Skin of body (tissue), 2 donors: ENCODE data around the gene PAXX. TPM values are rescaled to one million over a fixed set of nuclear protein-coding genes. Genes with fewer than 3 reads are reported as not detected.

Source experiments
- DNase-seq: peaks from one replicate; lab custom pipeline; 2025; lab: John Stamatoyannopoulos, UW
- total RNA-seq: library from RNA; depleted of rRNA; stranded (reverse); fragments of >200 nt; gene quantifications from one replicate; pipeline ENCODE4 v1.2.3, GENCODE V29; 2014

PAXX gene
- total RNA-seq, 1 donor from 2014 or later: 13.0 TPM

DNA sequence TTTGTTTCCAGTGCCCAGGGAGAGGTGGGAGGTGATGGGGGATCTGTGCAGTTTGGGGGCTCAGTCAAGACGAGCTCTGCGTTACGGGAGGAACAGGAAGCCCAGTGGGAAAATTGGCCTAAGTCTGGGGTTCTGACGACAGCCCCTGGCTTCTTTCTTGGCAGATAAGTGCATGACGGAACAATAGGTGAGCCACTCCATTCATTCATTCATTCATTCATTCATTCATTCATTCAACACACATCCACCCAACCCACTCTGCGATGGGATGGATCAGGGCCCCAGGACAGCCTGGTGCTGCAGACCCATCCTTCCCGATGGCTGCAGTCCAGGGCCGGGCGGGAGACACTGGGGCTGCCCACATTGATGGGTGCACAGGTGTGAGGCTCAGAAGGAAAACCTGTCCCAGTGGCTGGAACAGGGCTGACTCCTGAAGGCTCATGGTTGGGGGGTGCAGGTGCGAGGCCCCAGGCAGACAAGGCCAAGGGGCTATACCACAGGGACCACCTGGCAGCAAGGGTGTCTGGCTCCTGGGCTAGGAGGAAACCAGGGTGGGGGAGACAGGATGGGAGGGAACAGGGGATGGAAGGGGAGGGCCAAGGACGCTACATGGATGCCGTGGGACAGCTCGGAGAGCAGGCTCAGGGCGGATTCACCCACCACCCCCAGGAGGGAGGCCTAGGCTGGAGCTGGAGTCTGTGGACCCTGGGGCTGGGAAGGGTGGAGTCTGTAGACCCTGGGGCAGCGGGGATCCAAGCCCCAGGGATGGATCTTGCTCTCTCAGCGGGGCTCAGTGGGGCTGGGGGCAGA lies 11.3 kb upstream of the PAXX start:
- DNase-seq: no peak

DNA sequence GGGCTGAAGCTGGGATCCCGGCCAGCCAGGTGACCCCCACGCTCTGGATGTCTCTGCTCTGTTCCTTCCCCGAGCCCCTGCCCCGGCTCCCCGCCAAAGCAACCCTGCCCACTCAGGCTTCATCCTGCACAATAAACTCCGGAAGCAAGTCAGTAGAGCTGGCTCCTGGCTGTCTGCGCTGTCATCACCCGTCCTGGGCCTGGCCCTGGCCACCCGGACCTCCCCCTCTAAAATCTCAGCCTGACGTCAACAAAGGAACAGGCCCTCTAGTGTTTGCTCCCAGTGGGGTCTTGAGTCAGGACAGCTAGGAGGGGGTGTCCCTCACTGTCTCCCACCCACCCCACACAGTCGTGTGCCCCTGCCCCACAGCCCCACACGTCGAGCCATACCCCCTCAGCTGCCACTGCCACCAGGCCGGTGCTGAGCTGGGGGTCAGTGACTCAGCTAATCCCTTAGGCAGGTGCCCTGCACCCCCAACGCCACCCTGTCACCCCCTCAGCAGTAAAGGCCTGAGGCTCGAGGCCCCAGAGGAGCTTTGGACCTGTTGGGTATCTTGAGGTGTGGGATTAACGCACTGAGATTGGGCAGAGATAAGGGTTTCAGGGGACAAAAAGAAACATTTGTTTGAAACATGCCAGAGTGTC lies 10.5 kb upstream of the PAXX start:
- DNase-seq: no peak

DNA sequence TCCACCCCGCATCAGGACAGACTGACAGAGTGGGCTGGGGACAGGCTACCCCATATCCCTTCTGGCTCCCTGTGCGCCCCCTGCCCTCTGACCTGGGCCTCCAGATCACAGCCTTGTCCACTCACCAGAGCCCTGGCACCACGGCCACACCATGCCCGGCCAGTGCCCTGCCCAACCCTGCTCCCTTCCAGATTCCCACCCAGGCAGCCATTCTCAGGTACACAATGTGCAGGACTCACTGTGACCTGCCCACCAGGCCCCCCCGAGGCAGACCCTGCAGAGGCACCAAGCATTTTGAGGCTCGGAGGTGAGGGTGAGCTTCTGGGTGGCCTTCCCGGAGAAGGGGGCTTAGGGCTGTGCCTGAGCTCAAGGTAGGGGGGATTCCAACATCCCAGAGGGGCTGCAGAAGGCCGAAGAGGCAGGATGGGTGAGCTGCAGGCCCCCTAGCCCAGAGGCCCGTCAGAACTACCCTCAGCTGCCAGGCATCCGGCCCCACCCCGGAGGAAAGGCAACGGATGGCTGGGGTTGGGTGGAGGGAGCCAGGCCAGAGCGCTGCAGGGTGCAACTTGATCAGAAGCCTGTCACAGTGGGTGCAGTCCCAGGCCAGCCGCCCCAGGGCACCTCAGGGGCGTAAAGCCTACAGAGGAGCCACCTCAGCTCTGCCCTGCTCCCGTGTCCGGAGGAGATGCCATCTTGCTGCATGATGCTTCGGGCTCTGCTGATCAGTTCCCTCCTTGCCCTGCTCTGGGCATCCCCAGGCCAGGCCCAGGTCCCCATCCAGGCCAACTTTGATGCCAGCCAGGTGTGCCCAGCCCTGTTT lies 9.8 kb upstream of the PAXX start, which contains the start of gene LCNL1:
Gene LCNL1 (plus strand): TSS at position 762 of the 820 bp plus-strand sequence. CDS start 594 bp downstream, outside the sequence.
- no peak for DNase-seq

DNA sequence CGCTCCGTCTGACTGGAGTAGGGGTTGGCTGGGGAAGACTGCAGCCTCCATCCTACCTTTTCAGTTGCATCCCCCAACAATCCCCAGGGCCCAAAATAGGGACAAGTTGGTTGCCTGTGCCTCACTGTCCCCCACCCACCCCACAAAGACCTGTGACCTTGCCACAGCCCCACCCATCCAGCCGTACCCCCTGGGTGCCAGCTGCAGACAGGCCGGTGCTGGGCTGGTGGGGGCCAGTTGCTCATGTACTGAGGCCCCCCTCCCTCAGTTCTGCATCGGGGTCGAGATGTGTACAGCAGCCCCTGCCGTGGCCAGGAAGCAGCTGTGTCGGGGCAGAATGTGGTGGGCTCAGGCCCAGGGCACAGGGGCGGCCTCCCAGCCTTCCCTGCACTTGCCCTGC lies 9.1 kb upstream of the PAXX start:
- DNase-seq: no peak

DNA sequence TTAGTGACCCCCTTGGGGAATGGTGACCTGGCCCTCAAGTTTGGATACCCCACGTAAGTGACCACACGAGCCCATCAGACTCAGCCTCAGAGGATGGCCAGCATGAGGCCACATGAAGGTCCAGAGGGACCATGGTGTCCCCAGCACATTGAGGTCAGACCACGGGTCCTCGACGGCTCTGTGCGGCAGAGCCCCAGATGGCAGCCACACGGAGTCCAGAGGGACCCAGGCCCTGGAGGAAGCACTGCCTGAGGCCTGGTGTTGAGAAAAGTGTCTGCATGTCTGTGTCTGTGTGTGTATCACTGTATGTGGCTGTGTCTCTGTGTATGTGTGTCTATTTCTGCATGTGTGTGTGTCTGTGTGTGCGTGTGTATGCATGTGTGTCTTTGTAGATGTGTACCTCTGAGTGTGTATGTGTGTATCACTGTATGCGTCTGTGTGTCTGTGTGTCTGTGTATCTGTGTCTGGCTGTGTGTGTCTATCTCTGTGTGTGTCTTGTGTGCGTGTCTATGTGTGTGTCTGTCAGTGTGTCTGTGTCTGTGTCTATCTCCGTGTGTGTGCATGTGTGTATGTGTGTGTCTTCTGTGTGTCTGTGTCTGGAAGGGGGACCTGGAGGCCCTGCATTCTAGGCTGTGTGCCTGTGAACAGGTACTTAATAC lies 8.4 kb upstream of the PAXX start:
- no peak for DNase-seq

DNA sequence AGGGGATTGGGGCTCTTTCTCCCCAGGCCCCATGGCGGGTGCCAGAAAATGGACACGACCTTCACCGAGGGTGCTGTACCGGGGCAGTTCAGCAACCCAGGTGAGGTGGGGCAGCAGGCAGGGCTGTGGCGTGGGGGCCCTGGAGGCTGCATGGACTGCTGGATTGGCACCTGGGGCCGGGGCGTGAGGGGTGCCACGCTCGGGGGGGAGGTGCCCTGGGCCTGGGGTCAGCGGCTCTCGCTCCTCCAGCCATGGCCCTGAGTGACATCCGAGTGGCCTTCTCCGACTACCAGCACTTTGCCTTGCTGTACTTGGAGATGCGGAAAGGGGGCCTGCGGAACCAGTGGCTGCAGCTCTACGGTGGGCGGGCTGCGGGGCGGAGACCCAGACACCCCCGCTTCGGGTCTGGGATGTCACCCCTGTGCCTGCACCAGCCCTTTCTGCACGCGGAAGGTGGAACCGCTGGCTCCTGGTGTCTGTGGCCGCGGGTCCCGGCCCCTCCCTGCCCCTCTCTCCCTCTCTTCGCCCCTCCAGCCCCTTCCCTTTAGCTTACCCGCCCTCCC lies 7.7 kb upstream of the PAXX start:
- DNase-seq: no peak

DNA sequence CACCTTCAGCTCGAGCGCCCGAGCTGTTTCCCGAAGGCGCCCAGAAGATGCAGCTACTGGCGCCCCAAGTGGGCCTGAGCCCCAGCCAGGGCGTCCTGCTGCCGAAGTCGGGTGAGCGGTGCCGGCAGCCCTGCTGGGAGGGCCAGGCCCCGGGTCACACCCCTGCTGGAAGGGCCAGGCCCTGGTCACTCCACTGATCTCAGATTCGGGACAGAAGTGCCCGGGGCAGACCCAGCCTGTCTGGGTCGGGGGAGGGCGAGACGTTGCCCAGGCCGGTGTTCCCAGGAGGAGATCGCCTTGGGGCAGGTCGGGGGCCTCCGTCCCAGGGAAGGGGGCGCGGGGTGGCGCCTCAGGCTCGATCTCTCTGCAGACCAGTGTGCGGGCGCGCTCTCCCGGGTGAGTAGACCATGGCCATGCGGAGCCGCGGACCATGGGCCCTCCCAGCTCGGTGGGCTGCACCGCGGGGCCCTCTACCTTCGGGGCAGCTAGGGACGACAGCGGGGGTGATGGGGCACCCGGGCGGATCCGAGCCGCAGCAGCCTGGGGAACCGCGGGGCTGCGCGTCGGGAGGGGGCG lies 7.1 kb upstream of the PAXX start:
- DNase-seq: no peak

DNA sequence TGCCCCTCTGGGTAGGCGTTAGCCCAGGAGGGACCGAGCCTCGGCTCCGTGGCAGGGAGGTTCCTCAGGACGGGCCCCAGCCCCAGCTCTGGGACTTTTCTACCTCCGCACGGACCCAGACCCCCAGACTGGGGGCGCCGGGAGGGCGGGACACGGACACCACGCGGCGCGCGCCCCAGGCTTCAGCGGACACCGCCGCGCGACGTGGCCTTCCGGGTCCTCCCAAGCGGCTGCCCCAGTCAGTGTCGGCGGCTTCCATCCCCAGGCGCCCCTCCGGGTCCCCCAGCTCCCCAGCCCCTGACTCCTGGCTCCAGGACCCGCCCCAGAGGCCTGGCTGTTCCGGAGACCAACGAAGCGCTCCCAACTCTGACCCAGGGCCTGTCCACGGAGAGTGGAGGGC lies 6.4 kb upstream of the PAXX start:
- no peak for DNase-seq

DNA sequence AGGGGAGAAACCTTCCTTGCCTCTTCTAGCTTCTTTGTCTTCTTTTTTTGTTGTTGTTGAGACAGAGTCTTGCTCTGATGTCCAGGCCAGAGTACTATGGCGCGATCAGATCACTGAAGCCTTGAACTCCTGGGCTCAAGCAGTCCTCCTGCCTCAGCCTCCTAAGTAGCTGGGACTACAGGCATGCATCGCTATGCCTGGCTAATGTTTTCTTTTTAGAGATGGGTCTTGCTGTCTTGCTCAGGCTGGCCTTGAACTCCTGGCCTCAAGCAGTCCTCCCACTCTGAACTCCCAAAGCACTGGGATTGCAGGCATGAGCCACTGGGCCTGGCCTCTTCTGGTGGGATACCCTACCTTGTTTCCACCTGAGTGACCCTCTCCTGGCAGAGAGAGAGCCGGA lies 3.4 kb upstream of the PAXX start:
- DNase-seq: no peak

DNA sequence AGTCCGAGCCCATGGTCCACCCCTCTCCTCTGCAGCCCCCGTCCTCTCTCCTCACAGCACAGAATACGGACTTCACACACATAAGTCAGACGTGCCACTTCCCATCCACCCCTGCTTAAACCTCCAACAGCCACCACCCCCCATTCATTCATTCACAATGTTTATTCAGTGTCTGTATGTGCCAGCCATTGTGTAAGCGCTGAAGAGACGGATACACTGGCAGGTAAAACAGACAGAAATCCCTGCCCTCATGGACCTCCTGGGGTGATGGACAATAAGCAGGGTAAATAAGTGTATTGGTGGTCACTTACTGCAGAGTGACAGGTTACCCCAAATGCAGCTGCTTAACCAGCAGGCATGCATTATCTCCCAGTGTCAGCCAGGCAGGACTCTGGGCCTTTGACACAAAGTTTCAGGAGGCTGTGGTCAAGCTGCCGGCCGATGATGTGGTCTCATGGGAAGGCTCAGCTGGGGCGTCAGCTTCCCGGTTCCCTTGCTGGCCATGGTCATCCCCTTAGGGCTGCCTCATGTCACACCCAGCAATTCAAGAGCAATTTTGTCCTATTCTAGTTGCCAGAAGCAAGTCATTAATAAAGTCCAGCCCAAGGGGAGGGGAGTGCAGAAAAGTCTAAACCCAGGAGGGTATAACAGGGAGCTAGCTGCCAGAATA lies 1.8 kb upstream of the PAXX start:
- DNase-seq: no peak

DNA sequence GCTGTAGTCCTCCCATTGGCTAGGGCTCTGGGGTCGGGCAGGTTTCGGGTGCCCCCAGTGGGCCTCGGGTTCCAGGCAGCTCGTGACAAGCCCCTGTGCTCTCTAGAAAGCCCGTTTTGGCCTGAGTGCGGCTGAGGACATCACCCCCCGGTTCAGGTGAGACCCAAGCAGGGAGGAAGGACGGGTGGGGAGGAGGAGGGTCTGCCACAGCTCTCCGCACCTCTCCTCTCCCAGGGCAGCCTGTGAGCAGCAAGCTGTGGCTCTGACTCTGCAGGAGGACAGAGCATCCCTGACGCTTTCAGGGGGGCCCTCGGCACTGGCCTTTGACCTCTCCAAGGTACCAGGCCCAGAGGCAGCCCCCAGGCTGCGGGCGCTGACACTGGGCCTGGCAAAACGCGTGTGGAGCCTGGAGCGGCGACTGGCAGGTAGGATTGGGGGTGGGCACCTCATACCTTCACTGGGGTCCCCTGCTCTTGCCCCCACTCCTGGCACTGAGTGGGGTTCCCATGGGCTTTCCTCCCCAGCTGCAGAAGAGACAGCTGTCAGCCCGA lies 672 bp downstream of the PAXX start:
- no peak for DNase-seq

DNA sequence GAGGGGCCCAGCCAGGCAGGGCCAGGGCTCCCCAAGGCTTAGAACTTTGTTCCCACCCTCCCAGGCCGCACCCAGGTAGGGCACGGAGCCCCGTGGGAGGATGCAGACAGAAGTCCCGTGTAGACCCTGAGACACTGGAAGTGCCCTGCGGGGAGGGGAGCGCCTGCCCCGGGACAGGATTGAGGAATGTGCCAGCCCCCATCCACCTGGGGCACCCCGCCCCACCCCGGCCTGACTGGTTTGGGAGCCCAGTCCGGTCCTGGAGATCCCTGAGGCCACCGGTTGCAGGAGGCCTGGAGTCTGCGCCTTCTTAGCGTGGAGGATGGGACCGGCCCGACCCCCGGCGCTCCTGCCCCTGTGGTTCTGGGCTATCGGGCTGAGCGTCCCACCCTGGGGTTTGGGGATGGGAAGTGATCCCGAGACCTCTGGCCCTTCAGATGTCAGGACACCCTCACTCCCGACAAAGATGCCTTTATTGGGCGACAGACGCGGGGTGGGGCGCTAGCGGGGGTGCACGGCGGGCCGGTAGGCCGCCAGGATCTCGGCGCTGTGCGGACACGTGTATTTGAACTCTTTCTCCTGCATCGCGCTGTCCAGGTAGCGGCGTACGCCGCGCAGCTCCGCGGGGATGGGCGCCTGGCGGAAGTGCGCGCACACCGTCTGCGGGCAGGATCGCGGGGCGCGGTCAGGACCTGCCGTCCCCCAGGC lies 2.1 kb downstream of the PAXX start:
- no peak for DNase-seq

DNA sequence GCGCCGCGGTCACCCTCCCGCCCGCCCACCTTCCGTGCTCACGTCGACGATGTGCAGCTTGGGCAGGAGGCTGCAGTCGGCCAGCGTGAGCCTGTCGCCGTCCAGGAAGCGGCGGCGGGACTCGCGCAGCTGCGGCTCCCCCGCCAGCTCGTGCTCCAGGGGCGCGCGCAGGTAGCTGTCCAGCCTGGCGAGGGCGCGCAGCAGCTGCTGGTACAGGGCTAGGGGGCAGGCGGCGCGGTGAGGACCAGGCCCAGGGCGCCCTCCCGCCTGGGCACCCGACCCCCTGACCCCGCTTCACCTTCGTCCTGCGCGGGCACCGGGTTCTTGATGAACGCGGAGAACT lies 2.6 kb downstream of the PAXX start:
- DNase-seq: no peak

DNA sequence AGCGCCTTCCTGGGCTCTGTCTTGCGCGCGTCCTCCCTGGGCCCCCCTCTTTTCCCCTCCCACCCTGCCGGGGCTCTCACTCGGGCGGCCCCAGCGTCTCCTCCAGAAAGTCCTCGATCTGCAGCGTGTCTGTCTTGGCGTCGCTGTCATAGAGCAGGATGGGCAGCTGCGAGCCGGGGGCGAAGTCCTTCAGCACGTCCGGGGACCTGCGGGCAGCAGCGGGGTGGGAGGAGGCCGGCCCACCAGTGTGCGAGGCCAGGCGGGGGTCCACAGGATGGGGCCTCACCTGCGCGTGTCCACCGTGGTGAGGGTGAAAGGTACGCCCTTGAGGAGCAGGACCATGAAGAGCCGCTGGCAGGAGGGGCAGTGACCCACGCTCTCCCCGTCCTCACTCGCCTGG lies 3.1 kb downstream of the PAXX start:
- DNase-seq: no peak

DNA sequence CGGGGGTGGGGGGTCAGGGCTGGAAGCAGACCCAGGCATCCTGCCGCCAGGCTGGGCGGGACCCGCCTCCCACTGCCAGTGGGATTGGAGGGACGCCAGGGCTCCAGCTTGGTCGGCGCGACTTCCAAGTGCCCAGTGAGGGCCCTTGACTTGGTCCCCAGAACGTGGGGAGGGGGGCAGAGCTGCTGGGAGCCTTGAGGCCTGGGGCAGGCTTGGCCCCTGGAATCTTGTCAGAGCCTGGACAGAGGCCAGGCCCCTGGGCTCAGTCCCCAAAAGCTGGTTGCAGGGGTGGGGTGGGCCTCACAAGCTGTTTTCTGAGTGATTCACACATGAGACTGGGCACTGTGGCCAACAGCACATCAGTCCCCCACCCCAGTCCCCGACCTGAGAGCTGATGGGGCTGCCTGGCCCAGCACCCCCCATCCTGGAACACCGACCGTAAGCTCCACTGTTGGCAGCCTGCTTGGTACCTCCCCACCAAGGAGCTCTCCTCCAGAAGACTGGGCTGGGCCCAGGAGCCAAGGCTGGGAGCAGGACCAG lies 3.6 kb downstream of the PAXX start:
- no peak for DNase-seq

DNA sequence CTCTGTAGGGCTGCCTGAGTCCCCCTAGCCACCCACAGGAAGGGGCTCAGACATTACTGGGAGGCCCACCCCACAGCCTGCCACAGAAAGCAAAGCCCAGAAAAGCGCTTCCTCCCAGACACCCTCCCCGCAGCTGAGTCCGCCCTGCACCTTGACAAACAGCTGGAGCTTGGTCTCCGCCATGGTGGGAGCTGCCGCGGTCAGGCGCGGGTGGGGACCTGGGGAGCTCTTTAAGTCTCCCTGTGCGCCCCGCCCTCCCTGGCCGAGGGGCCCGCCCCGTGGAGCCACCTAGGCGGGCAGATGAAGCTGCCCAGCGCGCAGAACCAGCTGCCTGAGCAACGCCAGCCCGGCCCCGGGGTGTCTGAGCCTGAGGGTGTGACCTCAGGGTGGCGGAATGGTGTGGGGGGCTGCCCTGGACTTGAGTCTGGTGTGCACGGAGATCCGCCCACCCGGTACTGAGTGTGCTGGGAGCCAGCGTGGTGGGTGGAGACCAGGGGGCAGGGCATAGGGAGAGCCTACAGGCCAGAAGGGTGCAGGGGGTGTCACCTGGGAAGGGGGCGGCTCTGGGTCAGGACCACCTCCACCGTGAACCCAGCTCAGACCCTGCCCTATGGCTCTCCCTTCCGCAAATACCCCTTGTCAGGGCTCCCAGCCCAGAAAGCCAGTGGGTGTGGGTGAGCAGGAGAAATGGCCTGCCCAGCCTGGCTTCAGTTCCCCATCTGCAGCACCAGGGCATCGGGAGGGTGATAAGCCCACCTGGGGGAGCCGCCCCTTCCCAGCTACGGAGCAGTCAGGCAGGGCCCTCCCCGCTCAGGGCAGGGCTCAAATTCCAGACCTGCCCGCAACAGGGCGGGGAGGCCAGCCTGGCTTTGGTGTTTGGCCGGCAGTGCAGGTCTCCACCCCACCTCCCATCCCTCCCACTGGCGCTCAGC lies 4.4 kb downstream of the PAXX start, which contains the start of gene CLIC3:
Gene CLIC3 (minus strand): TSS at position 208 of the 932 bp plus-strand sequence. CDS start 25 bp downstream, at position 183.
- no peak for DNase-seq

DNA sequence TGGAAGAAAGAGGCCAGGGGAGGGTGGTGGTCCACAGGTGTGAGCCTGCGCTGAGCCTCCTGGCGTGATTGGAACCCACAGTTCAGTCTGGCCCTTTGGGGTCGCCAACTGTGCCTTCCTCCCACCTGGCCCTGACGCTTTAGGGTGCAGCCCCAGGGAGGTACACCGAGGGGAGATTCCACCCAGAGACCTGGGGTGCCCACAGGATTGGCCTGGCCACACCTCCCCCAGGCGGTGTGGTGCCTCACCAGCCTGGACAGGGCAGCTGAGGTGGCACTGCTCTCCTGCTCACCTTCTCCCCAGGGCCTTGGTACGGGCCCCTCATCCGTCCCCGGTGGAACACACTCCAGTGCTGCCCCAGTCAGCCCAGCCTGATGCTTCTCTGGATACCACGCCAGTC lies 5.1 kb downstream of the PAXX start:
- no peak for DNase-seq

DNA sequence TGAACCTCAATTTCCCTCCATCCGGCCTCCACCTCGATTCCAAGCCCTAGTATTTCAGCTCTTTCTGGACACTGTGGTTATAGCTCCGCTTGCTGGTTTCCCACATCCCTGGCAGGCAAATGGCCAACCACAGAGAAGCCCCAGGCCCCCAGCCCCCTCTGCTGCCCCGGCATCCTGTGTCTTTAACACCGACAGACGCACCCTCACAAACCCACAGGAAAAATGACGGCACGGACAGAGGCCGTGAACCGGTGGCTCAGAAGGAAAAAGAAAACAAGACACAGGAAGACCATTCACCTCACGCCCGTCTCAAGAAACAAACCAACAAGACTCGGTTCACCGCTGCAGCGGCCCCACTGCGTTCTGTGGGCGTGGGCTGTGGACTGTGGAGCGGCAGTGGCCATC lies 5.6 kb downstream of the PAXX start:
- no peak for DNase-seq
